Sigmoid colon (tissue), 3 donors: Measurements from ENCODE around the gene EIF4ENIF1.

ENCODE experiments used
- POLR2A ChIP-seq, 2 donors: fragments of 450-650 bp; IDR thresholded peaks; one replicate each; pipeline ENCODE4 v1.6.1; 2016; ENCODE audit warnings: antibody characterized with exemption in 2 of 2, mild to moderate bottlenecking in 2 of 2, moderate library complexity in 2 of 2
- TF ChIP-seq, protein P1 (sequence below), 4 experiments: fragments of 450-650 bp in 3 of 4; fragments of 200-600 bp in 1 of 4; IDR thresholded peaks; one replicate each; pipeline ENCODE4 v1.5.1; 2016 to 2019; ENCODE audit warnings: antibody characterized with exemption in 4 of 4, mild to moderate bottlenecking in 3 of 4, moderate library complexity in 2 of 4

DNA sequence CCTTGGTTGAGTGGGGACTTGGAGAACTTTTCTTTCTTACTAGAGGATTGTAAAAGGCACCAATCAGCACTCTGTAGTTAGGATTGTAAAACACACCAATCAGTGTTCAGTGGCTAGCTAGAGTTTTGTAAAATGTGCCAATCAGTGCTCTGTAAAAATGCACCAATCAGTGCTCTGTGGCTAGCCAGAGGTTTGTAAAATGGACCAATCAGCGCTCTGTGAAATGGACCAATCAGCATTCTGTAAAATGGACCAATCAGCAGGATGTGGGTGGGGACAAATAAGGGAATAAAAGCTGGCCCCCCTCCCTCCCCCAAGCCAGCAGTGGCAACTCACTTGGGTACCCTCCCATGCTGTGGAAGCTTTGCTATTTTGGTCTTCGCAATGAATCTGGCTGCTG is 95.7 kb downstream of the EIF4ENIF1 start:
- TF ChIP-seq, protein P1, sequence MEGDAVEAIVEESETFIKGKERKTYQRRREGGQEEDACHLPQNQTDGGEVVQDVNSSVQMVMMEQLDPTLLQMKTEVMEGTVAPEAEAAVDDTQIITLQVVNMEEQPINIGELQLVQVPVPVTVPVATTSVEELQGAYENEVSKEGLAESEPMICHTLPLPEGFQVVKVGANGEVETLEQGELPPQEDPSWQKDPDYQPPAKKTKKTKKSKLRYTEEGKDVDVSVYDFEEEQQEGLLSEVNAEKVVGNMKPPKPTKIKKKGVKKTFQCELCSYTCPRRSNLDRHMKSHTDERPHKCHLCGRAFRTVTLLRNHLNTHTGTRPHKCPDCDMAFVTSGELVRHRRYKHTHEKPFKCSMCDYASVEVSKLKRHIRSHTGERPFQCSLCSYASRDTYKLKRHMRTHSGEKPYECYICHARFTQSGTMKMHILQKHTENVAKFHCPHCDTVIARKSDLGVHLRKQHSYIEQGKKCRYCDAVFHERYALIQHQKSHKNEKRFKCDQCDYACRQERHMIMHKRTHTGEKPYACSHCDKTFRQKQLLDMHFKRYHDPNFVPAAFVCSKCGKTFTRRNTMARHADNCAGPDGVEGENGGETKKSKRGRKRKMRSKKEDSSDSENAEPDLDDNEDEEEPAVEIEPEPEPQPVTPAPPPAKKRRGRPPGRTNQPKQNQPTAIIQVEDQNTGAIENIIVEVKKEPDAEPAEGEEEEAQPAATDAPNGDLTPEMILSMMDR (IDR thresholded peaks at IDR 0.05) = no peak
- TF ChIP-seq POLR2A (IDR thresholded peaks at IDR 0.05) = no peak
